Thoracic aorta (tissue), 2 donors: Measurements from ENCODE around the gene FASN. TPM values are rescaled to one million over a fixed set of nuclear protein-coding genes. Genes with fewer than 3 reads are reported as not detected.
A peak's percentile ranks its signal among the peaks of the same experiment; 100 is the strongest.

ENCODE experiments used
- ATAC-seq: fragments of 150-250 bp; one replicate; pipeline ENCODE4 v1.8.0; 2017; ENCODE audit warnings: low read depth; ENCODE audit not compliant: insufficient number of reproducible peaks, low FRiP score
- DNase-seq: peaks from one replicate; pipeline ENCODE4 v3.0.0-alpha.2; 2020; ENCODE audit warnings: low spot score
- H3K27ac ChIP-seq, 2 donors: fragments of 200-600 bp; sonication (generic); 1 replicate in 1 of 2; 2 replicates in 1 of 2; pipeline ENCODE4 v1.5.1; 2016; ENCODE audit warnings: mild to moderate bottlenecking in 2 of 2, moderate library complexity in 2 of 2
- H3K27me3 ChIP-seq: fragments of 200-600 bp; sonication (generic); replicated peaks from 2 replicates; pipeline ENCODE4 v1.6.0; 2016; ENCODE audit warnings: mild to moderate bottlenecking; ENCODE audit not compliant: insufficient read depth
- H3K36me3 ChIP-seq: fragments of 200-600 bp; sonication (generic); one replicate; pipeline ENCODE4 v1.5.1; 2016
- H3K4me1 ChIP-seq, 2 donors: fragments of 200-600 bp; sonication (generic); 1 replicate in 1 of 2; 2 replicates in 1 of 2; pipeline versions ENCODE4 v1.5.1 to v1.6.0; 2016; ENCODE audit warnings: low read depth in 2 of 2, mild to moderate bottlenecking in 1 of 2; ENCODE audit not compliant: control insufficient read depth in 1 of 2
- H3K4me3 ChIP-seq: fragments of 200-600 bp; sonication (generic); 2 replicates; pipeline ENCODE4 v1.5.1; 2016; ENCODE audit warnings: mild to moderate bottlenecking
- H3K9me3 ChIP-seq: fragments of 200-600 bp; sonication (generic); 2 replicates; pipeline ENCODE4 v1.5.1; 2016
- total RNA-seq, 2 donors: library from RNA; depleted of rRNA; stranded (reverse); fragments of >200 nt; gene quantifications; one replicate each; pipeline versions ENCODE4 v1.1.0 to v1.2.3, GENCODE V29; 2016
- TF ChIP-seq, protein P1 (sequence below): fragments of 200-600 bp; sonication (generic); IDR thresholded peaks from one replicate; pipeline ENCODE4 v1.5.1; 2019; ENCODE audit warnings: antibody characterized with exemption

Gene FASN
- total RNA-seq, 2 donors from 2014 or later = 49.6 to 50.9 TPM

DNA sequence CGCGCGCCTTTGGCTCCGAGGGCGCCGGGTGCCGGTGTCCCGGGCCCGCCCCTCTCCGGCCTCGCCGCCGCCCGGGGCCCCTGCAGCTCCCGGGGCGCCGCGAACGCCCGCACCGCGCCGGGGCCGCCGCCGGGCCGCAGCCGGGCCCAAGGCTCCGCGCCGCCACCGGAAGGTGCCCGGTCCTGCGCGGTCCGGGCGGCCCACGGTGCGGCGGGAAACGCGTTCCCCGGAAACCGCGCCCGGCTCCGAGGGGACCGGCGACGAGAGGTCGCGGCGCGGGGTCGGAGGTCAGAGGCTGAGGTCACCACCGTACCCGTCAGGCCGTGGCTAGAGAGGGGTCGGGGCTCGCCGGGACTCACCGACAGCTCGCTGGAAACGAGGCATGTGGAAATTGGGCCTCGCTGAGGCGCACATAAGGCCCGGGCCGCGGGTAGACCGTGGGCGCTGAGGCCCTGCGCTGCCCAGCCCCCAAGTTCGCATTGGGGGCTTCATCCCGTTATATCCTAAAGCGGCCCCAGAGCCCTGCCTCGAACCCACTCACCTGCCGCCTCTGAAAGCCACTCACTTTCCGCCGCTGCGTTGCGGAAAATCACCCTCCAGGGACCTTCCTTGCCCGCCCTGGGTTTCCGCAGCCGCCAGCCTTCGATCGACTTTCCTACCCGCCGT is 32.3 kb downstream of the FASN start, which contains the start of gene DUS1L:
Gene DUS1L, minus strand, starts transcription at position 167 of the 666 bp plus-strand sequence. CDS start 745 bp downstream, outside the sequence.
- DNase-seq (no peak), ATAC-seq (peak; percentile 27)
- peak within 1 kb of the TSS; percentile 76 to 80 for H3K27ac ChIP-seq
- H3K4me1 ChIP-seq = peaks cover 15 to 20% of the 10 kb centered on the region in 2 donors
- H3K27me3 ChIP-seq = no peaks in the 10 kb centered on the region
- H3K9me3 ChIP-seq = no peaks in the 10 kb centered on the region
- peaks cover 12% of the 10 kb centered on the region for H3K36me3 ChIP-seq
- H3K4me3 ChIP-seq = peak within 1 kb of the TSS; percentile 93
- TF ChIP-seq, protein P1, sequence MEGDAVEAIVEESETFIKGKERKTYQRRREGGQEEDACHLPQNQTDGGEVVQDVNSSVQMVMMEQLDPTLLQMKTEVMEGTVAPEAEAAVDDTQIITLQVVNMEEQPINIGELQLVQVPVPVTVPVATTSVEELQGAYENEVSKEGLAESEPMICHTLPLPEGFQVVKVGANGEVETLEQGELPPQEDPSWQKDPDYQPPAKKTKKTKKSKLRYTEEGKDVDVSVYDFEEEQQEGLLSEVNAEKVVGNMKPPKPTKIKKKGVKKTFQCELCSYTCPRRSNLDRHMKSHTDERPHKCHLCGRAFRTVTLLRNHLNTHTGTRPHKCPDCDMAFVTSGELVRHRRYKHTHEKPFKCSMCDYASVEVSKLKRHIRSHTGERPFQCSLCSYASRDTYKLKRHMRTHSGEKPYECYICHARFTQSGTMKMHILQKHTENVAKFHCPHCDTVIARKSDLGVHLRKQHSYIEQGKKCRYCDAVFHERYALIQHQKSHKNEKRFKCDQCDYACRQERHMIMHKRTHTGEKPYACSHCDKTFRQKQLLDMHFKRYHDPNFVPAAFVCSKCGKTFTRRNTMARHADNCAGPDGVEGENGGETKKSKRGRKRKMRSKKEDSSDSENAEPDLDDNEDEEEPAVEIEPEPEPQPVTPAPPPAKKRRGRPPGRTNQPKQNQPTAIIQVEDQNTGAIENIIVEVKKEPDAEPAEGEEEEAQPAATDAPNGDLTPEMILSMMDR = no peak

DNA sequence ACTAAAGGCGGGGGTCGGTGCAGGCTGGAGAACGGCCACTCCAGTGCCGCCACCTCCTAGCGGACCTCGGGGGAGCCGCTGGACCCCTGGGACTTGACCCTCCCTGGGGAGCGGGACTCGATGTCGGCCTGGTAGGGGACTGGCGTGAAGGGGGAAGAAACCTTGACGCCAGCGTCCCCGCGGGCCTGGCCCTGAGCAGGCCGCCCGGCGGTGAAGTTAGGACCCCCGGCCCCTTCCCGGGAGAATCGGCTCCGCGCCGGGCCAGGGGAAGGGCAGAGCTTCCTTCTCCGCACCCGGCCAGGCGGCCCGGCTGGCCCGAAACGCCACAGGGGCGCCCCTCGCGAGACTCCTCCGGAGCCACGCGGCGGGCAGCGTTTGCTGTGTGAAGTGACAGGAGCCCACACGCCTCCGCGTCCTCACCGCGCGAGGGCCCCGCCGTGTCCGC is 32.8 kb downstream of the FASN start:
- peak overlapping the region; percentile 69 to 80 for H3K27ac ChIP-seq
- no peaks in the 10 kb centered on the region for H3K9me3 ChIP-seq
- no peak for ATAC-seq
- peak overlapping the region; percentile 93 for H3K4me3 ChIP-seq
- no peak for DNase-seq
- peaks cover 15 to 20% of the 10 kb centered on the region in 2 donors for H3K4me1 ChIP-seq
- H3K27me3 ChIP-seq = no peaks in the 10 kb centered on the region
- TF ChIP-seq, protein P1 = no peak
- peaks cover 17% of the 10 kb centered on the region for H3K36me3 ChIP-seq

DNA sequence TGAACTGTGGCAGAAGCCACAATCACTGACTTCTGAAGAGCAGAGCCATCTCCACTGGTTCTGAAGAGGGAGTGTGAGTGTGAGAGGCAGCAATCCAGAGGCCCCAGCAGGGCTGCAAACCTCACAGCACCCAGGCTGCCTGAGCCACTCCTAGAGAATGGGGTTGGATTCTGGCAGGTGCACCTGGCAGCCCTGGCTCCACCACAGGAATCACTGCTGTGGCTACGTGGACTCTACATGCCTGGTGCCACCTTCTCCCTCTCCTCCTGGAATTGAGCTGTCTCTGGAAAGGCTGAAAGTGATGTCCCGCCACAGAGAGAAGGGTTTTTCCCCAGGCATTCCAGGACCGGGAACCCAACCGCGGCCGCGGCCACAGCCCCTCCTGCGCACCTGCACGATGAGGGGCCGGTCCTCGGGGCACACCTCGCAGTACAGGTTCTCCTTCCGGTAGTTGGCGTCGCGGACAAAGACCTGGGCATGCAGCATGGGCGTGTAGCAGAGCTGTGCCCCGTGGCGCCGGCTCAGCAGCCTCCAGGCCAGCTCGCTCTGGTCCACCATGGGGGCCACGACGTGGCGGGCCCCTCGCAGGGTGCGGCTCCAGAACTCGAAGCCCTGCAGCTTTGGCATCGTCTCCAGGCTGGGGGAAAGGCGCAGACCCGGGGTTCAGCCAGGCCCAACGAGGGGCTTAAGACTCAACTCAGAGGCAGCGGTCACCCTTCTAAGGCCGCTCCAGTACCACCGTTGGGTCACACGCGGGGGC is 33.4 kb downstream of the FASN start:
- H3K4me1 ChIP-seq = peaks cover 15 to 20% of the 10 kb centered on the region in 2 donors
- H3K27ac ChIP-seq = peak overlapping the region; percentile 69 to 80
- TF ChIP-seq, protein P1 = no peak
- H3K36me3 ChIP-seq = peaks cover 20% of the 10 kb centered on the region
- no peak for DNase-seq
- no peaks in the 10 kb centered on the region for H3K9me3 ChIP-seq
- ATAC-seq = no peak
- peak overlapping the region; percentile 93 for H3K4me3 ChIP-seq
- H3K27me3 ChIP-seq = no peaks in the 10 kb centered on the region

DNA sequence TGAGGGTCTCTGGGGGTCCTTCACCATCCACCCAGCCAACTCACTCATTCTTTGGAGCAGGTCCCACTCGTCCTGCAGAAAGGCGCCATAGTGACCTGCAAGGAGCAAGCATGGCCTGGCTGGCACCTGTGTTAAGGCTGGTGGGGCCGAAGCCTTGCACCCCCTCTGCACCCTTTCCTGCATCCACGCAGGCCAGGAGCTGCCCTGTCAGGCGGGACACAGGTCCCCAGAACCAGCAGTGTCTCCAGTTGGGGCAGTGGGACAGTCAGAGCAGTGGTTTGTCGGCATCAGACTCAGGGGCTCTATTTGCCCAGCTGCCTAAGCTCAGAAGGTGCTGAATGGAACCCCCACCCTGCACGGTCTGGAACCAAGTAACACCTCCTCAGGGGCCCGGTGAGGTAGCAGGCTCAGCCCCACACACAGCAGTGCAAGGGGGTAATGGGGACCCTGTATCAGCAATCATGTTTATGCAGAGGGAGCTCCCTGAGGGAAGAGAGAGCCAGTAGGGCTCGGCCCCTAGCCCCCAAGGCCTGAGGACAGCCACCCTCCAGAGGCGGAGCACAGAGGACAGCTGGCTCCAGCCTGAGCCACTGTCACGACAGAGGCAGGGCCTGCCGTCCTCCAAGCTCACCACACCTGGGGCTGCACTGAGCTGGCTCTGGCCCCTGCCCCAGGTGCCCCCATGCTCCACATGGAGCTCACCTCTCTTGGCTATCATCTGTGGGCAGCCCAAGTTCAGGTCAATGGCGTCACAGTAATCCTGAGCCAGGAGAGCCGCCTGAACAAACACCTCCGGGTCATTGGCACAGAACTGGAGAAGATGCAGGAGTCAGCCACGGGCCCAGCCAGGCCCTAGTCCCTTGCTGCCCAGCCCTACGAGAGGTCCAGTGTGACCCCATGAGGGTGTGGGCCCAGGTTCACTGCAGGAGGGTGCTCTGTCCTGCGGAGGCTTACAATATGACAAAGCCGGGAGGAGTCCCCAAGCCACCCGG is 34.3 kb downstream of the FASN start:
- Histone ChIP-seq H3K27me3 (no peaks in the 10 kb centered on the region), H3K9me3 (no peaks in the 10 kb centered on the region), H3K4me3 (no peak overlapping the region), H3K36me3 (peaks cover 20% of the 10 kb centered on the region), H3K4me1 (peaks cover 15 to 20% of the 10 kb centered on the region in 2 donors), H3K27ac (no peak overlapping the region)
- no peak for DNase-seq
- ATAC-seq = no peak
- TF ChIP-seq, protein P1 = no peak
